Midbrain (tissue), 1 donor: ENCODE data around the gene SLC5A1.
"Not testable (repeated sequence)": the region's sequence is repeated elsewhere in the genome, so short reads cannot be mapped to it uniquely, and the experiment has no call there.

ENCODE experiments used
- DNase-seq: peaks from one replicate; lab custom pipeline; 2025; lab: John Stamatoyannopoulos, UW

Gene SLC5A1

GRCh38 chr22:32144496-32145274, 101.6 kb downstream of the SLC5A1 start:
- no peak for DNase-seq

DNA sequence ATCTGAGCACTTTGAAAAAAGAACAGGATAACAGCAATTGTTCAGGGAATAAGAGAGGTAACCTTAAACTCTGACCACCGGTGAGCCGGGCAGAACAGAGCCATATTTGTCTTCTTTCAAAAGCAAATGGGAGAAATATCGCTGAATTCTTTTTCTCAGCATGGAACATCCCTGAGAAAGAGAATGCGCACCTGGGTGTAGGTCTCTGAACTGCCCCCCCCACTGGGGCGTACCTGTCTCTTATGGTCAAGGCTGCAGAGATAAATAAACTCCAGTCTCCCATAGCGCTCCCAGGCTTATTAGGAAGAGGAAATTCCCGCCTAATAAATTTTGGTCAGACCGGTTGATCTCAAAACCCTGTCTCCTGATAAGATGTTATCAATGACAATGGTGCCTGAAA, 104.1 kb downstream of the SLC5A1 start:
- not testable (repeated sequence) for DNase-seq

- DNase-seq: not testable (repeated sequence)
Observed at GRCh38 chr22:32148372-32148771, 105.3 kb downstream of the SLC5A1 start.

DNA sequence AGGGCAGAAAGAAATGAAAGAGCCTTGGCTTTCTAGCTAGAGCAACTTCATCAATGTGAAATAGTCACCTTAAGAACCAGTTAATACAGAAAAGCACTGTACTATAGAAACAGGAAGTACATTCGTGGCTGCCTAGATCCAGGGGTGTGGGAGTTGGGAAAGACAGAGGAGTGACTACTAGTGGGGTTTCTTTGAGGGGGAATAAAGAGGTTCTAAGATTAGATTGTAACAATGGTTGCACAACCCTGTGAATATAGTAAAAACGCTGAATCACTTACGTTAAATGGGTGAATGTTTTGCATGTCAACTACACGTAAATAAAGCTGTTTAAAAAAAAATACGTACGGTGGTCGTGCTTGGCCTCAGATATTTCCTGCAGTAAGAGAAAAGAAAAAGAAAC, 107.6 kb downstream of the SLC5A1 start:
- DNase-seq: not testable (repeated sequence)

DNA sequence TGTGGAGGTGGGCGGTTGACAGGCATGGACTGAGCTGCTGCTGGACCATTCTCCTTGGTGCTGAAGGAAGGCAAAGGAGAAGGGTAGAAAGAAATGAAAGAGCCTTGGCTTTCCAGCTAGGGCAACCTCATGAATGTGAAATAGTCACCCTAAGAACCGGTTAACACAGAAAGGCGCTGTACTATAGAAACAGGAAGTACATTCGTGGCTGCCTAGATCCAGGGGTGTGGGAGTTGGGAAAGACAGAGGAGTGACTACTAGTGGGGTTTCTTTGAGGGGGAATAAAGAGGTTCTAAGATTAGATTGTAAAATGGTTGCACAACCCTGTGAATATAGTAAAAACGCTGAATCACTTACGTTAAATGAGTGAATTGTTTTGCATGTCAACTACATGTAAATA, 108.6 kb downstream of the SLC5A1 start:
- DNase-seq: not testable (repeated sequence)

GRCh38 chr22:32154727-32155126, 111.7 kb downstream of the SLC5A1 start:
- not testable (repeated sequence) for DNase-seq

GRCh38 chr22:32157632-32158031, 114.6 kb downstream of the SLC5A1 start:
- not testable (repeated sequence) for DNase-seq

DNA sequence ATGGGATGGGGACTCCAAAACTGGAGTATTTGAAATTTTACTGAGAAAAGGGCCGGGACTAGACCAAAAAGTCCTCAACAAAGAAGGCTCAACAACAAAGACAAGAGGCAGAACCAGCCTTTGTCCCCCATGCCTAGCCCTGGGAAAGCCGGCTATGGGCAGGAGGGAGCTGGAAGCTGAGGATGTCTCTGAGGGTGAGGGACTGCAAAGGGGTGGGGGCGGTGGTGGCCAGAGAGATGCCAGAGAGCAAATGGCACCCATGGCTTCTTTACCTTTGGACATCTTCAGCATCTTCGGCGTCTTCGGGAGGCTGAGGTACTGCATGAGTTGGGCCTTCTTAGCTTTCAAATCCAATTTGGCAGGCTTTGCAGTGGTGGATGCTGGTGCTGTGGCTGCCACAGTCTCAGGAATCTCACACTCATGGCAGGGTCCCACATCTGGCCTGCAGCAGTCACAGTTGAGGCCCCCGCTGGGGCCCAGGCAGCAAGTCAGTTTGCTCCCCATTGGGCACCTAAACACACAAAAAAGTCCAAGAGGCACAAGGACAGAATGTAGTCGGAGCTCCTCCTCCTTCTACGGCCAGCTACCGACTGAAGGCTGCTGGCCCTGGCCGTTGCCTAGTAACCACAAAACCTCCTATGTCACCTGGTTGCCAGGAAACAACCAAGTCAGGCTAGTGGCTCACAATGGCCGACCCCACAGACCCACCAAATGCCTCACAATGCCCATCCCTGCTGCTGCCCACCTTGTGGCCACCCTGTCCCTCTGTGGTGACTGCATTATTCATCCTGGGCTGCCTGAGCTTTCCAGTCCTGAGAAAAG, 115.9 kb downstream of the SLC5A1 start, which contains the start of gene C22orf42:
Gene C22orf42 (minus strand): TSS at position 592 of the 822 bp plus-strand sequence. CDS start 88 bp downstream, at position 504.
- no peak for DNase-seq

DNA sequence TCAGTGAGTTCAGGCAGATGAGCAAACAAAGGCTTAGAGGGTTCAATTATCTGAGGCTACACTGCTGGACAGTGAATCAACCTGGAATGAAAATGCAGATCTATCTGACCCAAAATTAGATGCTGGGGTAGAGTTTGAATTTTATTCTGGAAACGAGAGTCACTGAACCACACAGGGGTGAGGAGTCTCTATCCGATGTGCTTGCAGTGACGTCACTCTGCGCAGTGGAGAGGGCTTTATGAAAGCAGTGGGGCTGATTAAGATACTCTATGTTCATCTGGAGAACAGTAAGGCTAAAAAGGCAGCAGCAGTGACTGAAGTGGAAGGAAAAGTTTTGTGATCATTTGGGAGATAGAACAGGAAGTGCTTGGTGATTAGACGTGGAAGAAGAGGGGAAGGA, 117.3 kb downstream of the SLC5A1 start:
- not testable (repeated sequence) for DNase-seq
